Measurements from ENCODE around the gene TMEM150B. TPM values are rescaled to one million over a fixed set of nuclear protein-coding genes. Genes with fewer than 3 reads are reported as not detected.

The TMEM150B gene
- total and polyA plus RNA-seq, 2 donors (not counting 1 experiment from before 2014, with no cell fraction given): not detected

- peak overlapping the region; percentile 44 for H2AFZ ChIP-seq (ENCODE audit: low read length)
- no peaks in the 10 kb centered on the region for H3K79me2 ChIP-seq (ENCODE audit: control insufficient read depth, insufficient read depth, low read length)
- peak overlapping the region; percentile 17 to 52 (median 25) for H3K4me3 ChIP-seq (replicated peaks in 1 of 4; ENCODE audit: control extremely low read depth in 1 of 4, insufficient read depth in 1 of 4, low read depth in 3 of 4, low read length in 4 of 4)
- H4K20me1 ChIP-seq (ENCODE audit: control insufficient read depth, extremely low read depth, insufficient read depth, low read length): no peaks in the 10 kb centered on the region
- no peaks in the 10 kb centered on the region for H3K36me3 ChIP-seq (ENCODE audit: control insufficient read depth, insufficient read depth, low read length)
- no peaks in the 10 kb centered on the region for H3K9me3 ChIP-seq (ENCODE audit: control insufficient read depth, insufficient read depth, low read depth, low read length)
- H3K9ac ChIP-seq (ENCODE audit: insufficient read depth, low read length): peak overlapping the region; percentile 62
- H3K27me3 ChIP-seq (ENCODE audit: control insufficient read depth, insufficient read depth, low read length): no peaks in the 10 kb centered on the region
- H3K4me2 ChIP-seq (ENCODE audit: extremely low read depth, insufficient read depth, low read length): no peak overlapping the region
- H3K4me1 ChIP-seq (ENCODE audit: control insufficient read depth, extremely low read depth, insufficient read depth, low read length): peaks cover 6% of the 10 kb centered on the region
- H3K27ac ChIP-seq (ENCODE audit: insufficient read depth, low read length): peak overlapping the region; percentile 8
- no peak for TF ChIP-seq EZH2 (IDR thresholded peaks at IDR 0.05; ENCODE audit: low read length, missing control alignments)
- peak in 1 of 2 donors; percentile 68 for DNase-seq (ENCODE audit: low read depth in 2 of 2)
Measured at GRCh38 chr19:55368701-55369563, 43.8 kb upstream of the TMEM150B start.

GRCh38 chr19:55368106-55368505 is 43.0 kb upstream of the TMEM150B start:
- Histone ChIP-seq H3K4me2 (ENCODE audit: extremely low read depth, insufficient read depth, low read length) (no peak overlapping the region), H3K9me3 (ENCODE audit: control insufficient read depth, insufficient read depth, low read depth, low read length) (no peaks in the 10 kb centered on the region), H2AFZ (ENCODE audit: low read length) (no peak overlapping the region), H4K20me1 (ENCODE audit: control insufficient read depth, extremely low read depth, insufficient read depth, low read length) (no peaks in the 10 kb centered on the region), H3K79me2 (ENCODE audit: control insufficient read depth, insufficient read depth, low read length) (no peaks in the 10 kb centered on the region), H3K27me3 (ENCODE audit: control insufficient read depth, insufficient read depth, low read length) (no peaks in the 10 kb centered on the region), H3K36me3 (ENCODE audit: control insufficient read depth, insufficient read depth, low read length) (no peaks in the 10 kb centered on the region), H3K9ac (ENCODE audit: insufficient read depth, low read length) (no peak overlapping the region), H3K4me3 (replicated peaks in 1 of 4; ENCODE audit: control extremely low read depth in 1 of 4, insufficient read depth in 1 of 4, low read depth in 3 of 4, low read length in 4 of 4) (no peak overlapping the region), H3K27ac (ENCODE audit: insufficient read depth, low read length) (no peak overlapping the region), H3K4me1 (ENCODE audit: control insufficient read depth, extremely low read depth, insufficient read depth, low read length) (peaks cover 4% of the 10 kb centered on the region)
- no peak for DNase-seq (ENCODE audit: low read depth in 2 of 2)
- no peak for TF ChIP-seq CTCF (conservative IDR thresholded peaks at IDR 0.05 in 1 of 2, IDR thresholded peaks at IDR 0.05 in 1 of 2; ENCODE audit: low read depth in 1 of 2, low read length in 2 of 2)
- TF ChIP-seq EZH2 (IDR thresholded peaks at IDR 0.05; ENCODE audit: low read length, missing control alignments): no peak

GRCh38 chr19:55366790-55367189 is 41.6 kb upstream of the TMEM150B start:
- TF ChIP-seq CTCF (conservative IDR thresholded peaks at IDR 0.05 in 1 of 2, IDR thresholded peaks at IDR 0.05 in 1 of 2; ENCODE audit: low read depth in 1 of 2, low read length in 2 of 2): no peak
- no peak for TF ChIP-seq EZH2 (IDR thresholded peaks at IDR 0.05; ENCODE audit: low read length, missing control alignments)
- no peak overlapping the region for H3K4me2 ChIP-seq (ENCODE audit: extremely low read depth, insufficient read depth, low read length)
- no peak overlapping the region for H3K9ac ChIP-seq (ENCODE audit: insufficient read depth, low read length)
- no peak overlapping the region for H3K4me3 ChIP-seq (replicated peaks in 1 of 4; ENCODE audit: control extremely low read depth in 1 of 4, insufficient read depth in 1 of 4, low read depth in 3 of 4, low read length in 4 of 4)
- H3K79me2 ChIP-seq (ENCODE audit: control insufficient read depth, insufficient read depth, low read length): no peaks in the 10 kb centered on the region
- no peaks in the 10 kb centered on the region for H3K36me3 ChIP-seq (ENCODE audit: control insufficient read depth, insufficient read depth, low read length)
- DNase-seq (ENCODE audit: low read depth in 2 of 2): no peak
- peaks cover 4% of the 10 kb centered on the region for H3K4me1 ChIP-seq (ENCODE audit: control insufficient read depth, extremely low read depth, insufficient read depth, low read length)
- H4K20me1 ChIP-seq (ENCODE audit: control insufficient read depth, extremely low read depth, insufficient read depth, low read length): no peaks in the 10 kb centered on the region
- H2AFZ ChIP-seq (ENCODE audit: low read length): no peak overlapping the region
- no peak overlapping the region for H3K27ac ChIP-seq (ENCODE audit: insufficient read depth, low read length)
- no peaks in the 10 kb centered on the region for H3K27me3 ChIP-seq (ENCODE audit: control insufficient read depth, insufficient read depth, low read length)
- H3K9me3 ChIP-seq (ENCODE audit: control insufficient read depth, insufficient read depth, low read depth, low read length): no peaks in the 10 kb centered on the region

All from fibroblast of lung (primary cell).